HG03045 (cell line): Measurements from ENCODE around the gene GRM1.

Experiments used
- ATAC-seq: cut with Tn5 transposase; IDR thresholded peaks from one replicate; pipeline ENCODE4 v1.9.1; 2021; ENCODE audit warnings: mild to moderate bottlenecking, moderate library complexity; ENCODE audit not compliant: unreplicated experiment

Gene GRM1

GRCh38 chr6:146361128-146361924 is 332.5 kb downstream of the GRM1 start:
- ATAC-seq = no peak

DNA sequence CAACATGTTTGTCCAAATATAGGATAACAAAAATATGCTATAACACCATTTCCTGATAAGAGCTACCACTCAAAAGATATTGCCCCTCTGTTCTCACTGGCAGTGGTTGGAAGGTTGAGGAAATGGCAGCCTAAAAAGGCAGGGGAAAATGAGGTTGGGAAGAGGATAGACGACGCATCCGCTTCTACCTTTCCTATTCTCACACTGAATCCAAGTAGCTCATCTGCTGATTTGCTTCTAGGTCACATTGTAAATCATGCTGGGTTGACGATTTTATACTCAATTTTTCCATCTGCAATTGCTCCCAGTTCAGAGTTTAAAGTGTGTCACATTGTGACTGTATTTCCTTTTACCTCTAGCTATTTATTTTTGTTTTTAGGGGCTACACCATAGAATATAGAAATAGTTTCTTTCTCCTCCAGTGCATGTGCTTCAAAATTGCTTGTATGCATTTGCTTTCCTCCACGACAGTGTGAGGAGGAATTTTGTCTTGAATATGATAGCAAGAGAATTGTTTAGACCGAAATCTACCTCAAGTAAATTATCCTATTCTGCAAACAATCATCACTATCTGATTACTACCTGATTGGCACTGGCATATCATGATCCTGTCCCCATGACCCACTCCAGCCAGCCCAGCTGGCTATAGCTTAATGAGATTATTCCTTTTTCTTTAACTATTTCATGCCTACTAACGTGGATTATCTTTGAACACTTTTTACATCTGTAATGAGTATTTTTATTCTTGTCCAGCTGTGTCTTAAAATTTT is 335.2 kb downstream of the GRM1 start:
- ATAC-seq = no peak

GRCh38 chr6:146364816-146365594 is 336.1 kb downstream of the GRM1 start:
- no peak for ATAC-seq

DNA sequence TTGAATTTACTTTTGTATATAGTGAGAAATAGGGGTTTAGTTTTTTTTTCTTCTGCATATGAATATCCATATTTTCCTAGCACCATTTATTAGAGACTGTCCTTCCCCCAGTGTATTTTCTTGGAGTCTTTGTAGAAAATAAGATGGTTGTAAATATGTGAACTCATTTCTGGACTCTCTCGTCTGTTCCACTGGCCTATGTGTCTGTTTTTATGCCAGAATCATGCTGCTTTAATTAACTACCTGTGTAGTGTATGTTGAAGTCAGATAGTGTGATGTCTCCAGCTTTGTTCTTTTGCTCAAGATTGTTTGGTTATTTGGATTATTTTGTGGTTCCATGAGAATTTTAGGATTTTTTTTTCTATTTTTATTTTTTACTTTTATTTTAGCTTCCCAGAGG is 338.2 kb downstream of the GRM1 start:
- no peak for ATAC-seq

- ATAC-seq = no peak
These were observed 341.0 kb downstream of the GRM1 start for GRCh38 chr6:146369866-146370265.

DNA sequence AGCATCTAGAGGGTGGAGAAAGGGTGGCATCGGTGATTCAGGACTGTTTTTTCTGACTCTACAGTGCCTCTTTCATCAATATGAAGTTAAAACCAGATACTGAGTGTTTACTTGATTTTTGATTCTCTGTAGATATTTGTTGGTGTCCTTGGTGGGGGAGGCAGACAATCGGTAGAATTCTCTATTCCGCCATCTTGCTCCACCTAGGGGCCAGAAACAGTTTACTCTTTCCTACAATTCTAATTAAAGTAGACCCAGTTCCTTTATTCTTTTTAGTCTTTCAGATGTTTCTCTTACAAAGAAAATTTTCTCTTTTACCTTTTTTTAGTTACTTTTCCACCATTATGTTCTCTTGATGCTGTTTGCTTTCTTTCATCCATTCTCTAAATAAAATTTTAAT is 352.6 kb downstream of the GRM1 start:
- no peak for ATAC-seq

DNA sequence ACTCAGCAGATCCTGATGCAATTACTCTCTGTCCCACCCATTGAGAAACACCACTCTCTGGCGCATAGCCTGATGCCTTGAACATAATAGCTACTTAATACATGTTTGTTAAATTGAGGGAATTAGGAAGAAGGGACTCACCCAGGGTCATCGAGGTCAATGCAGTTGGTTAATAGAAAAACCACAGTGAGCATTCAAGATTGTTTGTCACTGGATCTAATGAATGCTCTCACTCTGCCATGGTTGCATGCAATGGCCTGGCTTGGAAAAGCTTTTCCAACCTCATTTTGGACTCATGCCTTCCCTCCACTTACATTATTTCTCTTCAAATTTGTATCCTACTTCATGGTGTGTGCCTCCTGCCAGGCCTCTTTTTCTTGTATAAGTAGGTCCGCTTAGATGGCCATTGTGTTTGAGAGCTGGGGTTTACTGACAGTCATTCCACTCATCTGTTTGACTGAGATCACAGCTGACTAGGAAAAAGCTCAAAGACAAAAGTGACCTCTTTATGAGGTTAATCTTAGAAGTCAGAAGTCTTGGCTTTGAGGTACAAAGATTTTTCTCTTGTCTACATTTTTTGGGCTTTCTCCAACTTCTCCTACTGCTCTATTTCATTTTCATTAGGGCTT is 360.0 kb downstream of the GRM1 start:
- no peak for ATAC-seq

DNA sequence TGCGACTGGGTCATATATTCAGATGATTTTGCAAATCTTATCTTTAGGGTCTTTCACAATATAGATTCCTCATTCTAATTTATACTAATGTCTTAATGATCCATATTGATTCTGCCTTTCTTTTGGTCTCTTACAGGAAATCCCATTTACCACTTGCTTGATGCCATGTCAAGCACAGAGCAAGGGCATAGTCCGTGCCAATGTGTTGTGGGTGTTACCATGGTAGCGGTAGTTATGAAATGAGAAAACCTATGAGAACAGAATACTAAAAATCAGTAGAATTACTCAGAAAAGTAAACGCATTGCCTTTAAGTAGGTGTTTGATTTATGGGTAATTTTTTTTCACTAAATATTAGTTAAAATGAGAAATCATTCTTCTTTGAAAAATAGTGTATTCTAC is 360.9 kb downstream of the GRM1 start:
- ATAC-seq = no peak

DNA sequence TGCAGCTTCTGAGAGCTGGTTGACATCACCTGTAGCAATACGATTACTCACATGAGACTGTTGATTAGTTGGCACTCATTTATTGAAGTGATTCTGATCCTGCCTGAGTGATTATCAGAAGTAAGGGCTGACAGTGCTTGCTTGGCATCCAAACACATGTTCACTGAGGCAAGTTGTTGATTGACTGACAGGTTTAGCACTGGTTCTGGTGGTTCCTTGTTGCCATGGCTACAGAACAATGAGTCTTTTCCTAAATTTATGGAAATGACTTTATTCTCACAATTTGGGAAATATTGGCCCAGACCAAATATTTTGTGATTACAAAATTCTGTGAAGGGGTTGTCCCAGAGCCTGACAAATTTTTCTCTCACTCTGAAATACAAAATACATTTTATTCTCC is 368.8 kb downstream of the GRM1 start:
- no peak for ATAC-seq

DNA sequence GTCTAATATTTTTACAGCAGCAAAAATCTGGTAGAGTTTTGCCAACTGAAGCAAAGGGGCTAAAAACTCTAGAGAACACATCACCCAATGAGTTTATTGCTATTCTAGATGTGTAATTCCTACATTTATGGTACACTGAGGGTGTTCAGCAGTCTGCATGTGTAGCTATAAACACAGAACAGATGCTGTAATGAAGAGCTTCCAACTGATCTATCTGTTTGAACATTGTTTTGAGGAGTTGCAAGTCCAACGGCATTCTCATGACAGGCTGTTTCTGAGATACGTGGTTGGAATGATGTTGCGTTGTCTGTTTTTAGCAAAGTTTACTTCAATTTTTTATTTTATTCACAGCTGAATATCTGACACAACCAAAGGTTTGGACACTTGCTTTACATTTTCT is 373.6 kb downstream of the GRM1 start:
- ATAC-seq = no peak

DNA sequence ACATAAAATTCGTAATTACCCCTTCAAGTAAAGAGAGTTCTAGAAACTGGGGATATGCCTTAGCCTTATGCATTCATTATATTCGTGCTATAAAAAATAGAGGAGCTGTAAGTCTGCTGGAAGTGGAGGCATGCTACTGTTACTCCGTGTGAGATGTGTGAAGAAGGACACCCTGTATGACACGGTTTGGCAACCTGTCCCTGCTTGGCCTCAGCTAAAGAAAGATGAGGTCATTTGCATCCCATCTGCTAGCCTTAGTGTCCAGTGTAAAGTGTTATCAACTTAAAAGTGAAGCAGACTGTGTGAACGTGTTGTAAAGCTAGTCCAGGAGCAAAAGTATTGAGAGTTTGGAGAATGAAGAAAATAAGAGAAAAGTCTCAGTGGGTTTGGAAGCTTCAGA is 379.7 kb downstream of the GRM1 start:
- no peak for ATAC-seq

DNA sequence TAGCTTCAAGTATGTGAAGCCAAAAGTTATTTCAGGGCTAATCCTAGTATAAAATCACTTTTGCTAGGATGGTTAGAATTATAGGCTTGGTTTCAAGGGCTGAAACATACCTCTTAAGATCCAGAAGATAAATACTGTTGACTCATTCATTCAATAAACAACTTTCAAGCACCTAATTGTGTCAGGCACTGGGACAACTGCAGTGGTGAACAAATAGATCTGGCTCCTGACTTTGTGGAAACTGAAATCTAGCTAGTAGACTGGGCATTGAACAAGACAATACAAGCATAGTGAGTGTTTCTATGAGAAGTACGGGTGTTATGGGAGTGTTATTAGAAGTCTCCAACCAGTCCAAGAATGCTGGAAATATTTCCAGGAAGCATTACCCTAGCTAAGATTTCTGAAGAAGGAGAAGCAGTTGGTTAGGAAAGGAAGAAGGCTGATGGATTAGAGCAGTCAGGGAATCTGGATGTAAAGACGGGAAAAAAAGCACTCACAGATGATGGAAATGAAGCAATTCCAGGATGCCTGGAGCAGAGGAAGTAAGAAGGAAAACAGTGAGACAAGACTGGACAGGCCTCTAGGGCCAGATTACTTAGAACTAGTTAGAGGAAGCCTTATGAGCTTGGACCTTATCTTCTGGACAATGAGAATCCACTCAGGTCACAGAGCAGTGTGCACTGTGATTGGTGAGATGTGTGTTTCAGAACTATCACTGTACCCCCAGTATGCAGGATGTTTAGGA is 382.2 kb downstream of the GRM1 start:
- no peak for ATAC-seq

- no peak for ATAC-seq
These were observed 390.7 kb downstream of the GRM1 start for GRCh38 chr6:146419576-146419975.

DNA sequence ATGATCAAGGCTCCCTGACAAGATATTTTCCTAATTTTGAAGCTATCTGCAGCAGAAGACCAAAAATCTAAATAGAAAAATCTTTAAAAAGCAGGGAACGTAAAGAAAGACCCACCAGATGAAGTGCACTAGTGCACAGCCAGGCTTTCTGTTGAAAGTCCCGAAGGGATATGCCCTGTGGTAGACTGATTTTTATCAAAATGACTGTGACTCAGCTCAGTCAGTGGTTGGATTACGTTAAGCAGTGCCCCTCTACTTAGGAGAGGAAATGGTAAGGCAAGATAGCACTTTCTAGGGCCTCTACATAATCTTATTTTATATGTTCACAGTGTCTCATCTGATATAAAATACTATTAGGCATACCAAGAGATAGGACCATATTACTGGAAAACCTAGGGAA is 391.4 kb downstream of the GRM1 start:
- no peak for ATAC-seq

- ATAC-seq = no peak
These were observed 394.0 kb downstream of the GRM1 start for GRCh38 chr6:146422789-146423375.

DNA sequence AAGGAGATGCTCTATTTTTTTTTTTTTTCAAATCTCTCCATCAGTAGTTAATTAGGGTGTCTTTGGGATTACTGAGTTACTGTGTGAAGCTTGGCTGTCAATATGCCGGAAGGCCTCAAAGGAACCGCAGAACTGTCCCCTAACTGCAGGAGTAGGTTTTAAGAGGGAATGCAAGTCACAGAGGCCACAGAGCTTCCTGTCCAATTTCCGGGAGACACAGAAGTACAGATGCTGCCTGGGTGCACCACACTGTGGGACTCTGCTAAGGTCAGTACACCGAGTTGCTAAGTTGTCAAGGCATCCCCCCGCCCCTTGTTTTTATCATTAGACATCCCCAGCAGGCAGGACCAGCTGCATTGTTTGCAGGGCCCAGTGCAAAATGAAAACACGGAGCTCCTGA is 394.6 kb downstream of the GRM1 start:
- ATAC-seq = no peak

DNA sequence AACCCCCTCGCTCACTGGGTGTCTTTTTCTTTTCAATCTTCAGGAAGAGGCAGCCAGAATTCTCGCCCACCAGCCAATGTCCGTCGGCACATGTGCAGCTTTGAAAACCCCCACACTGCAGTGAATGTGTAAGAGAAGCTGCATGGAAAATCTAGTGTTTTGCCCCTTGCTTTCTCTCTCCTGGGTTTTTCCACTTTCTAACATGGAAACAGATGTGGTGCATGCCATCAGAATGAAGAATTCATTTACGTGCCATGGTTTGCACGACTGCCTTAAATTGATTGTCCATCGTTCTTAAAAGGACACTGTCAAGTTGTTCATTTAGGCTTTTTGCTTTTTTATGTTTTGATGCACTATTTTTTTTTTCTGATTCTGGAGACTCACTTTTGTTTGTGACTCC is 397.7 kb downstream of the GRM1 start:
- no peak for ATAC-seq

DNA sequence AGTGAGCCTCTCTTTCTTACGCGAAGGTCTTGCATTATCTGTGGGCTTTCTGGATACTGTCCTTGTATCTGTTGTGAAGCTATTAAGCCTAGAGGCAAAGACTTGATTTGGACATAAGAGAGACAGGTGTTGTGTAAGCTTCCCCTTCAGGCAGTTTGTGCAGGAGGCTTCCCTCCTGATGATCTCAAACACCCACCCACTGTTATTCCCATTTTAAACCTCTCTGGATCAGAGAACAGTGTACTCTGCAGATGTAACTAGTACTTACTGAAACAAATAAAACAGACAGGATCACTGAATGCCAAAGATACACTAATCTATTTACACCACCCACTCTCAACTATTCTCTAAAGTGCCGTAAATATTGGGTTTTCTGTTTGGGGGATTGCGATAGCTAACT is 401.0 kb downstream of the GRM1 start:
- ATAC-seq = no peak

GRCh38 chr6:146433881-146434731 is 405.2 kb downstream of the GRM1 start:
- no peak for ATAC-seq
